ENCODE data around the gene SLC35E1. TPM values are rescaled to one million over a fixed set of nuclear protein-coding genes. Genes with fewer than 3 reads are reported as not detected.

SLC35E1 gene
- 23.2 and 38.0 TPM in 2 replicates for total RNA-seq

DNA sequence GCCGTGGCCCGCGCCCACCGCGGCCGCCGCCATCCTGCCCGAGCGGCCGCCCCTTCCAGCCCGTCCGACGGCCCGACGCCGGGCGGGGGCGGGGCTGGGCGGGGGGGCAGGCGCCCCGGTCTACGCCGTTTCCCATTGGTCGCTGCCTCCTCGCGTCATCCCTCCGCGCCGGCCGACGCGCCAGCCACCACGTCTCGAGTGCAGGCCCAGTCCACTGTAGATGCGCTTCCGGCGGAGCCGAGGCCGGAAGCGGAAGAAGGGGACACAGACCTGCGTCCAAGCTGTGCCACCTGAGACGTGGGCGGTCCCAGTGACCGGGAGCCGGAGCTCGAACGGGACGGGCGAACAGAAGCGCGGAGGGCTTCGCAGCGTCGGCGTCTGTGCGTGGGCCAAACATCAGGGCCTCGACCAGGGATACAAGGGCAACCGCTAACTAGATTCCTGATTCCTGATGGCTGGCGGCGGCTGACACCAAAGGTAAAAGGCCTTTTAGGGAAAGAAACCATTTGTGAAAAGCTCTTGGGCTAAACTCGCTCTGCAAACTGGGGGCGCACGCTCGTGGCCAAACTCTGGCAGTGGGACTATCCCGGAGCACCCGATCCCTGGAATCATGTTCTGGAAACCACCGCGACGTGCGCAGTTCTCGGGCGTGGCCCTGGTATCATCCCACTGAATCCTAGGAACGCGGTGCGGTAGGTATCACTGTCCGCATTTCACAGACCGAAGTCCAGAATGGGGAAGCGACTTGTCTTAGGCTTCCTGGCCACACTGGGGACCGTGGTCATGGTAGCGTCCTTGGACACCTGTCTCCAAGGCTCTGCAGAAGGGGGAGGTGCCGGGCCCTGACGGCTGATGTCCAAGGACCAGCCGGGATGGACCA, at the start of gene SLC35E1:
Gene SLC35E1, minus strand, starts transcription at position 84 of the 880 bp plus-strand sequence. Its CDS starts 51 bp downstream, at position 33.

DNA sequence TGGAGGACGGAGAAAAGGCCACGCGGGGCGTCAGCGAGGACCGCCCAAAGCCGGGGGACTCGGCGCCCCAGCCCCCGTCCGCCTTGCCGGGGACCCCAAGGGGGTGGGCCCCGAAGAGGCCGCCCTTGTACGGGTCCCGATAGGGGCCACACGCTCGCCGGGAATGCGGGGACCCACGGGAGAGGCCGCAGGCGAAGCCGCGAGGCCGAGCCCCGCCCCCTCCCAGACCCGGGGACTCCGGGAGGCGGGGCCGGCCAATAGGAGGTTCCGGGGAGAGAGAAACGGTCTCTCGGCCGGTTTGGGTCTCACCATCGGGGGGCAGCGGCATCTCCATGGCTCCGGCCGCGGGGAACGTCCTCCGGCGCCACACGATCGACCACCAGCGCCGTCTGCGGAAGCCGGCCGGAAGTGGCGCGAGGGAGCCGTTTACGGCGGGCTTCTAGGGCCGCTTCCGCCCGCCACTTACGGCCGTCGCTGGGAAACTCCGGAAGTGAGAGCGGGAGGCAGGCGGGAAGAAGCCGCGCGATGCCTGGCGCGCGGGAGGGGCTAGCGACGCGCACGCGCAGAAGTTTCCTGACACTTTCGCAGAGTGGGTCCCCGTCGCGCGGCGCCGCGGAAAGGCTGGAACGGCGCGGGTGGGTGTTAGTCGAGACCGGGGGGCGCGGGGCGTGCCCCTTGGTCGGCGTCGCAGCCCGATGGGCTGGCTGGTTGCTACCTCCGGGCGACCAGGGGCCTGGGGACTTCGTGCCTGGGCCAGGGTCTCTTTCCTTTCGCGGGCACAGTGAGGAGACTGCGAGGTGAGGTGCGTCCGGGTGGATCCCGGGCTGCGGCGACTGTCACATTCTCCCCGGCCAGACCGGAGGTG, 29.9 kb downstream of the SLC35E1 start, which contains the start of gene CHERP:
Gene CHERP, minus strand, starts transcription at position 393 of the 865 bp plus-strand sequence. Its CDS starts 59 bp downstream, at position 334.

Other genes with a start within 250 kb of the SLC35E1 start
- 0.31 TPM in 1 of 2 replicates, not detected in the other for gene KLF2, start 247.6 kb downstream of the SLC35E1 start, total RNA-seq
- 5.7 and 7.5 TPM in 2 replicates for gene EPS15L1, start 100.4 kb downstream of the SLC35E1 start, total RNA-seq
- 0.11 and 0.16 TPM in 2 replicates for gene CALR3, start 76.2 kb downstream of the SLC35E1 start, total RNA-seq
- 1.6 and 2.5 TPM in 2 replicates for gene C19orf44, start 76.0 kb downstream of the SLC35E1 start, total RNA-seq
- 3.8 and 6.5 TPM in 2 replicates for gene CHERP, start 30.0 kb downstream of the SLC35E1 start, total RNA-seq
- 4.5 and 8.0 TPM in 2 replicates for gene MED26, start 55.8 kb upstream of the SLC35E1 start, total RNA-seq
- gene SMIM7, start 87.7 kb upstream of the SLC35E1 start, total RNA-seq, result 81.6 and 105 TPM in 2 replicates
- gene TMEM38A, start 88.7 kb upstream of the SLC35E1 start, total RNA-seq, result 0.55 and 0.91 TPM in 2 replicates
- gene NWD1, start 147.4 kb upstream of the SLC35E1 start, total RNA-seq, result under 0.01 and 0.19 TPM in 2 replicates

Measured in hair follicular keratinocyte (primary cell).